GM12891 (cell line): ENCODE results near the gene STAT6.

Experiments used
- DNase-seq: peaks from one replicate; pipeline ENCODE4 v3.0.0; 2011; ENCODE audit warnings: low spot score; ENCODE audit not compliant: insufficient read length
- FAIRE-seq: peaks from 2 replicates; lab custom pipeline; 2011; peaks lifted over from hg19 to GRCh38; lab: Jason Lieb, UNC
- PAX5 ChIP-seq: IDR thresholded peaks from 2 replicates; pipeline ENCODE4 v1.6.1; 2011; ENCODE audit warnings: low read length, moderate library complexity, mild to moderate bottlenecking; ENCODE audit not compliant: insufficient read depth, severe bottlenecking
- POLR2A ChIP-seq: IDR thresholded peaks from 2 replicates; pipeline ENCODE4 v1.6.1; 2011; ENCODE audit warnings: low read depth, low read length, control low read depth
- POLR2AphosphoS5 ChIP-seq: IDR thresholded peaks from 2 replicates; pipeline ENCODE4 v1.6.1; 2011; ENCODE audit warnings: low read depth, low read length, control low read depth
- POU2F2 ChIP-seq: IDR thresholded peaks from 2 replicates; pipeline ENCODE4 v1.6.1; 2011; ENCODE audit warnings: low read depth, mild to moderate bottlenecking, control low read depth, low read length, moderate library complexity
- SPI1 ChIP-seq: IDR thresholded peaks from 2 replicates; pipeline ENCODE4 v1.6.1; 2011; ENCODE audit warnings: low read depth, low read length, control low read depth
- TAF1 ChIP-seq: IDR thresholded peaks from 2 replicates; pipeline ENCODE4 v1.6.1; 2011; ENCODE audit warnings: low read depth, low read length, control low read depth

STAT6 gene

DNA sequence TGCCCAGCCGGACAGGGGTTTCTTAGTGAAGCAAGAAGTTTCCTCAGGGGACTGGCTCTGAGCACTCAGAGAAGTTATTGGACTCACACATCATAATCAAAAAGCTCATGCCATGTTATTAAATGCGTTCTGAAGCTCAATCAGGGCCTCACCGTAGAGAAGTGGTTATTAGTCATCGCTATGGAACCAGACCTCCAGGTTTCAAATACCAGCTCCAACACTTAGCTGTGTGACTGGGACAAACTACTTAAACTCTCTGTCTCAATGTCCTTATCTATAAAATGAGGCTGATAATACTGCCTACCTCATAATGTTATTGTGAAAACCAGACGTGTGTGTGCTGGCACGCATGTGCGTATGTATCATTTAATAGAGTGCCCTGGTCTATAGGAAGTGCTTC, 7.3 kb downstream of the STAT6 start:
- TF ChIP-seq POLR2AphosphoS5 = no peak
- TF ChIP-seq SPI1 = no peak
- no peak for TF ChIP-seq POLR2A
- TF ChIP-seq PAX5 = no peak
- TF ChIP-seq TAF1 = no peak
- no peak for TF ChIP-seq POU2F2
- DNase-seq (no peak), FAIRE-seq (no peak)

DNA sequence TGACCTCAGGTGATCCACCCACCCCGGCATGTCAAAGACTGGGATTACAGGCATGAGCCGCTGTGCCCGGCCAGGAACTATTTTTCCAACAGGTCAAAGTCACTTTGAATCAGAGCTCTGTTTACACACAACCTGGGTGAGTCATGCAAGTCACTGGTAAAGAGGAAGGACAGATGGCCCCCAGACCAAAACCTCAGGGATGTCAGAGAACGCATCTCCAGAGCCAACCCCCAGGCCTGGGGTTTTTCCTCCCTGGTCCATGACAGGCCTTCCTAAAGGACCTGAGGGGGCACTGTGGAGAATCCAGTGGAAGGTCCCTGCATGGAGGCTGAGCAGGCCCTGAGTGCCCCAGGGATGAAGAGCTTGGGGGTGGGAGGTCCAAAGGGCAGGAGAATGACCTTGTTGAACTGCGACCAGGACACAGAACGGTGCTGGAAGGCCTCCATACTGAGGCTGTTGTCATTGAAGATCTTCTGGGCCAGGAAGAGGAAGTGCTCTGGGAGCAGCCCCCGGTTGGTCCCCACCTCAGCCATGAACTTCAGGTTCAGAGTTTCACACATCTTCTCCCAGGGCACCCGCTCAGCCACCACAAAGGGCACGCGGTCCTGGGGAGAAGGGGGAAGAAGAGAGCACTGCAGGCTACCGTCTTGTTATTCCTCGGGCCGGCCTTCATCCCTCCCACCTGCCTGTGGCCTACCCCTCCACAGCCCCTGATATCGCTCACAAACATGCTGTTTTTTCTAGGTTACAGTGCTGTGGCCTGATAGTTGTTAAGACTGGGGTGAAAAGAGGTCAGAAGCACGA, 9.1 kb downstream of the STAT6 start:
- no peak for FAIRE-seq
- TF ChIP-seq PAX5 (no peak), SPI1 (peak; percentile 30; the same call in 1 of the 2 replicates), POLR2A (no peak)
- no peak for DNase-seq

DNA sequence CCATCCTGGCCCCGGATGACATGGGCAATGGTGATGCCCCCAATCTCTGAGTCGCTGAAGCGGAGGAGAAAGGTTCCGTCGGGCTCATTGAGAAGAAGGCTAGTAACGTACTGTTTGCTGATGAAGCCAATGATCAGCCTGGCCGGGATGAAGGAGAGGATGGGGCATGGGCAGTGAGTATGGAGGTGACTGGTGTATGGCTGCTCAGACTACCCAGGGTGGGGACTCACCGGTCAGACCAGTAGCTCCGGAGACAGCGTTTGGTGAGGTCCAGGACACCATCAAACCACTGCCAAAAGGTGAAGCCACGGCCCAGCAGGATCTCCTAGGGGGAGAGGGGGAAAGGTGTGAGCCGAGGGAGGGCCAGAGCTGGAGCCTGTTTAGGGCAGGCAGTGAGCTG, 11.4 kb downstream of the STAT6 start:
- FAIRE-seq (no peak), DNase-seq (no peak)
- TF ChIP-seq TAF1 = no peak
- TF ChIP-seq POLR2A = no peak
- 0 out of 2 replicates have a peak, but pooled peaks have one; percentile 0 for TF ChIP-seq POLR2AphosphoS5
- TF ChIP-seq SPI1 = no peak
- no peak for TF ChIP-seq POU2F2
- no peak for TF ChIP-seq PAX5

GRCh38 chr12:57099047-57099714, 12.0 kb downstream of the STAT6 start:
- no peak for FAIRE-seq

GRCh38 chr12:57098546-57098945, 12.6 kb downstream of the STAT6 start:
- DNase-seq = no peak
- FAIRE-seq = no peak
- no peak for TF ChIP-seq POLR2AphosphoS5
- no peak for TF ChIP-seq TAF1
- no peak for TF ChIP-seq SPI1
- no peak for TF ChIP-seq POLR2A
- TF ChIP-seq PAX5 = no peak
- no peak for TF ChIP-seq POU2F2

More at GRCh38 chr12:57099047-57099714, 12.0 kb downstream of the STAT6 start:
- DNase-seq = no peak
- TF ChIP-seq POLR2A (no peak), TAF1 (no peak), POLR2AphosphoS5 (0 out of 2 replicates have a peak, but pooled peaks have one; percentile 0), PAX5 (no peak), POU2F2 (no peak), SPI1 (no peak)

DNA sequence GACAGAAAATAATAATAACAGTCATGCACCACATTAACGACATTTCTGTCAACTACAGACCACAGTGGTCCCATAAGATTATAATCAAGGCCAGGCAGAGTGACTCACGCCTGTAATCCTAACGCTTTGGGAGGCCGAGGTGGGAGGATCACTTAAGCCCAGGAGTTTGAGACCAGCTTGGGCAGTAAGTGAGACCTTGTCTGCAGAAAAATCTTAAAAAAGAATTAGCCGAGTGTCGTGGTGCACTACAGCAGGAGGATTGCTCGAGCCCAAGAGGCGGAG, 13.7 kb downstream of the STAT6 start:
- TF ChIP-seq POLR2AphosphoS5 (no peak), POLR2A (no peak), TAF1 (no peak), SPI1 (no peak), POU2F2 (no peak), PAX5 (no peak)
- no peak for FAIRE-seq

GRCh38 chr12:57096748-57097553, 14.2 kb downstream of the STAT6 start:
- TF ChIP-seq POLR2AphosphoS5 = no peak
- TF ChIP-seq PAX5 = no peak
- no peak for TF ChIP-seq POU2F2
- TF ChIP-seq SPI1 = no peak
- no peak for TF ChIP-seq TAF1
- TF ChIP-seq POLR2A = no peak
- no peak for FAIRE-seq
- no peak for DNase-seq

More for the DNA sequence above, 13.7 kb downstream of the STAT6 start:
- no peak for DNase-seq

GRCh38 chr12:57096099-57096572, 15.0 kb downstream of the STAT6 start:
- DNase-seq (no peak), FAIRE-seq (no peak)
- TF ChIP-seq POLR2AphosphoS5 (no peak), POU2F2 (no peak), PAX5 (no peak), SPI1 (no peak), TAF1 (no peak), POLR2A (no peak)

DNA sequence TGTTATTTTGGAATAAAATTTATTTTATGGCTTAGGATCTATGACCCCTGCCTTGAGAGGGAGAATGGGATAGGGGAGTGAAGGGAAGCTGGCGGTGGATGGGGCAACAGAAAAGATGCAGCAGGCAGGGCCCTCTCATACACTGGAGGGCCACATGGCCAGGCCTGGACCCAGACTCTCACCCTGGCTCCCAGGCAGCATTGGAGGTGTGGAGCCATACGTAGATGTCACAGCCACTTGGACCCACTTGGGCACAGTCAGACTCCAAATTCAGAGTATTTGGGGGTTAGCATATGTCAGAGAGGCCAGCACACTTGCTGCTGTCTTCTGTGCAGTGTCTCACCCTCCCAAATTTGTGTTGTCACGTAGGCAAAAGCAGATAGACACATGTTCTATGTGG, 15.7 kb downstream of the STAT6 start:
- TF ChIP-seq POU2F2 = no peak
- TF ChIP-seq TAF1 = no peak
- TF ChIP-seq PAX5 = no peak
- no peak for TF ChIP-seq POLR2AphosphoS5
- no peak for TF ChIP-seq SPI1
- no peak for TF ChIP-seq POLR2A
- no peak for FAIRE-seq
- no peak for DNase-seq
